Measurements from ENCODE around the gene FOXO3B. TPM values are rescaled to one million over a fixed set of nuclear protein-coding genes. Genes with fewer than 3 reads are reported as not detected.
A peak's percentile ranks its signal among the peaks of the same experiment; 100 is the strongest.
"Not testable (repeated sequence)": the region's sequence is repeated elsewhere in the genome, so short reads cannot be mapped to it uniquely, and the experiment has no call there.

The FOXO3B gene
- total RNA-seq, 4 donors from 2014 or later: 1.5 to 17.6 (median 9.8) TPM

GRCh38 chr17:18636237-18636636 is 45.9 kb downstream of the FOXO3B start:
- H3K27ac ChIP-seq; H3K36me3 ChIP-seq; H3K27me3 ChIP-seq; intact Hi-C loops (cut with DNase I; ENCODE audit: low total_unique reads); DNase-seq; H3K4me3 ChIP-seq; H3K4me1 ChIP-seq; H3K9me3 ChIP-seq: not testable (repeated sequence)

DNA sequence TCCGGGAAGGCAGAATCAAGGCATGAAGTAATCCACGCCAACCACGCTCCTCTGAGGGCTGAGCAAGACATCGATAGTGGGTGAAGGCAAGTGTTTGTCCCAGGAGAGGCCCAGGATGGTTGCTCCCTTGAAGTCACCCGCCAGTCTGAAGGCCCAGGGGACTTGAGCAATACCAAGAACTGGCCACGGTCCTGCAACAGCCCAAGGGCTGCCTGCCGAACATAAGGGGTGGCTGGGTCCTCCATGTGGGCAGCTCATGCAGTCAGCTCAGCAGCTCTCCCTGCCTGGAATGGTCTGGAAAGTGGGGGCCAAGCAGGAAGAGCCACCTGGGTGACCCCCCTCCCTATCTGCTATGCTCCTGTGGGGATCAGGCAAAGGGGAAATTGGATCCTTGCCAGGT is 46.3 kb downstream of the FOXO3B start:
- H3K9me3 ChIP-seq; DNase-seq; H3K27me3 ChIP-seq; H3K36me3 ChIP-seq; intact Hi-C loops (cut with DNase I; ENCODE audit: low total_unique reads); H3K4me3 ChIP-seq; H3K4me1 ChIP-seq; H3K27ac ChIP-seq: not testable (repeated sequence)

DNA sequence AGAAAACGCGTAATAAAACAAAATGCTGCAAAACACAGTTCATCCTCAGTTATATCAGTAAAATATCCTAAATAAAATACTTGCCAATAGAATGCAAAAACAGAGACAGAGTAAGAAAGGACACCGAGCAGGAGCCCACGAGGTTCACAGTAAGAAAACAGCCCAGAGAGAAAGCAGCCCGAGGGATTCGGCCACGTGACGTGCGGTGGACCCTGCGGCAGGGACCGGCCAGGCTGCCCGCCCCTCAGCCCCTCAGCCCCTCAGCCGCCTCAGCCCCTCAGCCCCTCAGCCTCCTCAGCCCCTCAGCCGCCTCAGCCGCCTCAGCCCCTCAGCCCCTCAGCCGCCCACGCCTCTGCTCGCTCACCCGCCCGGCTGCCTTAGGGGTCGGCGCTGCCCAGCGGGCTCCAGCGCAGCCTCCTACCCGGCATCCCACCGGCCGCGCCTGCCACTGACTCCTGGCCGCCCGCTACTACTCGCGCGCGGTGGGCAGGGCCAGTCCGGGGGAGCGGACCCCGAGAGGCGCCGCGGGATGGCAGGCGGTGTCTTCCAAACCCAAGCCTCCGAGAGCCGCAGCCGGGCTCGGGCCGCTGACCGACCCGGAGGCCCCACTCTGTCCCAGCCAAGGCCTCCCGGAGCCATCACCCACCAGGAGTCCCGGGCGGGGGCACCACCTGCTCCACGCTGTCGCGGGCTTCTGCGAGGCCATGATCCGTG is 47.4 kb downstream of the FOXO3B start:
- H3K9me3 ChIP-seq; intact Hi-C loops (cut with DNase I; ENCODE audit: low total_unique reads); H3K36me3 ChIP-seq; DNase-seq; H3K27me3 ChIP-seq; H3K27ac ChIP-seq; H3K4me1 ChIP-seq: not testable (repeated sequence)
- peak overlapping the region in 1 of 2 donors; percentile 21 for H3K4me3 ChIP-seq

Small RNAs within 50 kb of the gene (small RNA-seq; reads per million reads assigned to genes)
- gene AC026271.2: not detected
- gene AC026271.4: not detected

Other genes starting within 250 kb of the FOXO3B start
- gene LGALS9C, start 205.5 kb downstream of the FOXO3B start, total RNA-seq: not detected
- not detected for gene TBC1D28, start 37.9 kb downstream of the FOXO3B start, total RNA-seq
- gene FBXW10, start 61.7 kb upstream of the FOXO3B start, total RNA-seq: under 1 TPM in 1 of 4 donors, not detected in 3; 0.07 TPM
- 10 to 100 TPM; 24.8 to 74.2 (median 51.6) TPM for gene TVP23B, start 98.9 kb upstream of the FOXO3B start, total RNA-seq
- gene PRPSAP2, start 175.8 kb upstream of the FOXO3B start, total RNA-seq: 10 to 100 TPM; 18.2 to 65.9 (median 39.2) TPM